Fibroblast of mammary gland (primary cell): ENCODE measurements around the gene STK11IP.

Experiments used
- DNase-seq: peaks from one replicate; pipeline ENCODE4 v3.0.0-alpha.2; 2010; ENCODE audit warnings: low read depth
- H3K4me3 ChIP-seq: 2 replicates; pipeline ENCODE4 v1.5.1; 2011; ENCODE audit warnings: low read depth, mild to moderate bottlenecking, low read length, moderate library complexity; ENCODE audit not compliant: control insufficient read depth
- TF ChIP-seq, protein P1 (sequence below): conservative IDR thresholded peaks from 2 replicates; pipeline ENCODE4 v1.5.1; 2011; ENCODE audit warnings: low read depth, low read length, inconsistent platforms; ENCODE audit not compliant: control insufficient read depth, insufficient read depth

Gene STK11IP

DNA sequence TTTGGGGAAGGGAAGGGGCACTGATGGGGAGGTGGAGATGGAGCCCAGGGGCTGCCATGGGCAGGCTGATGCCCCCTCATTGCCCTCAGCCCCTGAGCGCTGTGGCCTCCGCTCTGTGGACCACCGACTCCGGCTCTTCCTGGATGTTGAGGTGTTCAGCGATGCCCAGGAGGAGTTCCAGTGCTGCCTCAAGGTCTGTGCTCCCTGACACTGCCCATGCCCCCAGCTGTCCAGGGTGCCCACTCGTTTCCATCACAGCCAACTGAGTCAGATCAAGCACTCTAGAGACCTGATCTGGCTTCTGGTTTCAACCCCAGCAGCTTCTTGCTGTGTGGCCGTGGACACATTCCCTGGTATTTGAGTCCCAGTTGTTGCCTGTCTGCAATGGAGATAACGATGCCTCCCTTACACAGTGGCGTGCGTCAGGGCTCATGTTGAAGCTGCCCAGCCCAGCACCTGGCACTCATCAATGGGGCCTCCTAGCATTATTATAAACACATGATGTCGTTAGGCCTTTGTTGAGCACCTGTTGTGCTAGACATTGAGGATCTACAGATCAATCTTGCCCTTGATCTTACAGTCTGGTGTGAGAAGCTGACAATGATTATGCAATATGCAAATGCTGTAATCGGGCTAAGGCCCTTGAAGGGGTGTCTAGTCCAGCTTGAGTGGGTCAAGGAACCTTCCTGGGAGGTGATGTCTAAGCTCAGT lies 14.4 kb downstream of the STK11IP start:
- no peak overlapping the region for H3K4me3 ChIP-seq
- TF ChIP-seq, protein P1, sequence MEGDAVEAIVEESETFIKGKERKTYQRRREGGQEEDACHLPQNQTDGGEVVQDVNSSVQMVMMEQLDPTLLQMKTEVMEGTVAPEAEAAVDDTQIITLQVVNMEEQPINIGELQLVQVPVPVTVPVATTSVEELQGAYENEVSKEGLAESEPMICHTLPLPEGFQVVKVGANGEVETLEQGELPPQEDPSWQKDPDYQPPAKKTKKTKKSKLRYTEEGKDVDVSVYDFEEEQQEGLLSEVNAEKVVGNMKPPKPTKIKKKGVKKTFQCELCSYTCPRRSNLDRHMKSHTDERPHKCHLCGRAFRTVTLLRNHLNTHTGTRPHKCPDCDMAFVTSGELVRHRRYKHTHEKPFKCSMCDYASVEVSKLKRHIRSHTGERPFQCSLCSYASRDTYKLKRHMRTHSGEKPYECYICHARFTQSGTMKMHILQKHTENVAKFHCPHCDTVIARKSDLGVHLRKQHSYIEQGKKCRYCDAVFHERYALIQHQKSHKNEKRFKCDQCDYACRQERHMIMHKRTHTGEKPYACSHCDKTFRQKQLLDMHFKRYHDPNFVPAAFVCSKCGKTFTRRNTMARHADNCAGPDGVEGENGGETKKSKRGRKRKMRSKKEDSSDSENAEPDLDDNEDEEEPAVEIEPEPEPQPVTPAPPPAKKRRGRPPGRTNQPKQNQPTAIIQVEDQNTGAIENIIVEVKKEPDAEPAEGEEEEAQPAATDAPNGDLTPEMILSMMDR: no peak
- DNase-seq: no peak

DNA sequence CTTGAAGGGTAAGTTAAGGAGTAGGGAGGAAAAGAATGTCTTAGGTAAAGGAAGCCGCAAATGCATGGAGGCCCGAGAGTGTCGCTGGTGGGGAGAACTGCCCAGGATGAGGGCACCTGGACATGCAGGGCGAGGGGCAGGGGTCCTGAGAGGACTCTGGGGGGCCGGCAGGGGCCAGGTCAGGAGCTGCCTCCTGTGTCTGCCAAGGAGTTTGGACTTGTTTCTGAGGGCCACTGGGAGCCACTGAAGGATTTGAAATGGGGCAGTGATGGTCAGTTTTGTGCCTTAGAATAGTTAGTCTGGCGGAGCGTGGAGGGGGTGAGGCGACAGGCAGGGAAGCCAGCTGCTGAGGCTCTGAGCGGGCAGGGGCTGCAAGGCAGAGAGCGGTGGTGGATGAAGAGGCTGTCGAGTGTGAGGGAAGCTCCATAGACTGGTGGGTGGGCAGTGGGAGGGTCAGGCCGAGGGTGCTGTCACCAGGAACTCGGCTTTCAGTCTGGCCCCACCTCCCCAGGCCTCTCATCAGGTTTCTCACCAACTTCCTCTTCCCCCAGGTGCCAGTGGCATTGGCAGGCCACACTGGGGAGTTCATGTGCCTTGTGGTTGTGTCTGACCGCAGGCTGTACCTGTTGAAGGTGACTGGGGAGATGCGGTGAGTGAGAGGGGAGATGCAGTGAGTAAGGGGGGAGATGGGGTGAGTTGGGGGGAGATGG lies 15.1 kb downstream of the STK11IP start:
- TF ChIP-seq, protein P1: no peak
- H3K4me3 ChIP-seq: no peak overlapping the region
- no peak for DNase-seq

DNA sequence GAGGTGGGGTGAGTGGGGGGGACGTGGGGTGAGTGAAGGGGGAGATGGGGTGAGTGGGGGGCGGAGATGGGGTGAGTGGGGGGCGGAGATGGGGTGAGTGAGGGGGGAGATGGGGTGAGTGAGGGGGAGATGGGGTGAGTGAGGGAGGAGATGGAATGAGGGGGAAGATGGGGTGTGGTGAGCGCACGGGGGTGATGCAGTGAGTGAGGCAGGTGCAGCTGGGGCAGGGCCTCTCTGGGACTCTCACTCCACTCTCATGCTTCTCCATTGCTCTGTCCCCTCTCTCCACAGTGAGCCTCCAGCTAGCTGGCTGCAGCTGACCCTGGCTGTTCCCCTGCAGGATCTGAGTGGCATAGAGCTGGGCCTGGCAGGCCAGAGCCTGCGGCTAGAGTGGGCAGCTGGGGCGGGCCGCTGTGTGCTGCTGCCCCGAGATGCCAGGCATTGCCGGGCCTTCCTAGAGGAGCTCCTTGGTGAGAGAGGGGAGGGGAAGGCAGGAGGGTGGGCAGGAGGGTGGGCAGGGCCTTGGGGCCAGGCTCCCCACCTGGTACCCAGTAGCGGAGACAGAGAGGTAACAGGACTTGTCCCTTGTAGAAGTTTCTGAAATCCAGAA lies 15.9 kb downstream of the STK11IP start:
- TF ChIP-seq, protein P1: no peak
- DNase-seq: no peak
- H3K4me3 ChIP-seq: no peak overlapping the region

DNA sequence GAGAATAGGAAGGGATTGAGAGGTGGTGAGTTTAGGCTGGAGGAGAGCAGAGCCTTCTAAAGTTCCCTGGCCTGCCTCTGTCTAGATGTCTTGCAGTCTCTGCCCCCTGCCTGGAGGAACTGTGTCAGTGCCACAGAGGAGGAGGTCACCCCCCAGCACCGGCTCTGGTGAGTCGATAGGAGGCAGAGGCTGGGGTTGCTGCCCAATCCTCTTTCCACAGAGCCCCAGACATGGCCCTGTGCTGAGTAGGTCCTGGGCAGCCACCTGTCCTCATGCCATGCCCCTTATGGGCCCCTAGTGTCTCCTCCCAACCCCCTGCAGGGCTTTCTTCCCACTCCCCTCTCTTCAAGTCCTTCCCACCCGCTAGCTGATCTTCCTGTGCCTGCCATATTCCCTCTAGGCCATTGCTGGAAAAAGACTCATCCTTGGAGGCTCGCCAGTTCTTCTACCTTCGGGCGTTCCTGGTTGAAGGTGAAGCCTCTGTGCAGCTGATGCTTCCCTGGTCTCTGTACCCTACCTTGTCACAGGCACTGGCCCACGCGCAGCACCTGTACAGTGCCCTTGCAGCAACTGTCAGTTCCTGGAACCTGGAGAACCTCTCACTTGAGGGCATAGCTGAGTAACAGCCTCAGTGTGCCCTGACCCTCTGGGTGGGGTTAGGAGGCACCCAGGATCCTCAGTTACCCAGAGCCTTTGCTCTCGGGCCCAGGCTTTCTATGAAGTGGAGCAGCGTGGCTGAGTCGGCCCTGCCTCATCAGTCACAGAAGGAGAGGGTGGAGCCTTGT lies 16.6 kb downstream of the STK11IP start:
- no peak for DNase-seq
- H3K4me3 ChIP-seq: no peak overlapping the region
- TF ChIP-seq, protein P1: no peak

DNA sequence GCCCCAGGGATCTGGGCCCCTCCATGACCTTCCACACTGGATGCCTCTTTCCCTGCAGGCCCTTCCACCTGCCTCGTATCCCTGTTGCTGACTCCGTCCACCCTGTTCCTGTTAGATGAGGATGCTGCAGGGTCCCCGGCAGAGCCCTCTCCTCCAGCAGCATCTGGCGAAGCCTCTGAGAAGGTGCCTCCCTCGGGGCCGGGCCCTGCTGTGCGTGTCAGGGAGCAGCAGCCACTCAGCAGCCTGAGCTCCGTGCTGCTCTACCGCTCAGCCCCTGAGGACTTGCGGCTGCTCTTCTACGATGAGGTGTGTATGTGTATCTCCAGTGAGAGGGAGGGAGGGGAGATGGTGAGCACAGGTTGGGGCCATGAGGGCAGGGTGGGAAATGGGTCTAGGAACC lies 17.4 kb downstream of the STK11IP start:
- H3K4me3 ChIP-seq: no peak overlapping the region
- TF ChIP-seq, protein P1: no peak
- DNase-seq: no peak

DNA sequence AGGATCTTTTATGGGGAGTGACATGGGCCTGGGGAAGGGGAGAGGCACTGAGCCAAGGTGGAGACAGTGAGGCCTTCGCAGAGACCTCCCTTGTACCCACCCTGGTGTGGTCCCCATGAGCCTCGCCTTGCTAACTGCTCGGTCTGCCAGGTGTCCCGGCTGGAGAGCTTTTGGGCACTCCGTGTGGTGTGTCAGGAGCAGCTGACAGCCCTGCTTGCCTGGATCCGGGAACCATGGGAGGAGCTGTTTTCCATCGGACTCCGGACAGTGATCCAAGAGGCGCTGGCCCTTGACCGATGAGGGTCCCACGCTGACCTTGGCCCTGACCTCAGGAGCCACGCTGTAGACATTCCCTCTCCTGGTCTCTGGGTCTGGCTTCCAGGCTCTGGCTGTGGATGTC lies 18.2 kb downstream of the STK11IP start:
- H3K4me3 ChIP-seq: no peak overlapping the region
- DNase-seq: no peak
- TF ChIP-seq, protein P1: no peak
